Measurements from ENCODE around the gene CCDC148.

The CCDC148 gene

GRCh38 chr2:158467248-158467647 is 10.7 kb upstream of the CCDC148 start:
- no peak for TF ChIP-seq CTCF (IDR thresholded peaks at IDR 0.05; ENCODE audit: low read depth, low read length, missing control alignments)
- Histone ChIP-seq H3K4me3 (ENCODE audit: low read depth, low read length) (no peak overlapping the region), H3K27ac (no peak overlapping the region), H3K27me3 (replicated peaks) (no peaks in the 10 kb centered on the region), H3K36me3 (replicated peaks) (no peaks in the 10 kb centered on the region)
- no peak for DNase-seq
- in situ Hi-C loops (cut with HindIII; ENCODE audit: low pct_ligation_motif_present, low sequenced_read_pairs), result no loop called here

GRCh38 chr2:158464426-158465281 is 8.1 kb upstream of the CCDC148 start:
- Histone ChIP-seq H3K27me3 (replicated peaks) (no peaks in the 10 kb centered on the region), H3K36me3 (replicated peaks) (no peaks in the 10 kb centered on the region), H3K4me3 (ENCODE audit: low read depth, low read length) (no peak overlapping the region), H3K27ac (no peak overlapping the region)
- TF ChIP-seq CTCF (IDR thresholded peaks at IDR 0.05; ENCODE audit: low read depth, low read length, missing control alignments), result peak; percentile 56
- no peak for DNase-seq
- in situ Hi-C loops (cut with HindIII; ENCODE audit: low pct_ligation_motif_present, low sequenced_read_pairs), result no loop called here

- H3K27me3 ChIP-seq (replicated peaks), result no peaks in the 10 kb centered on the region
- TF ChIP-seq CTCF (IDR thresholded peaks at IDR 0.05; ENCODE audit: low read depth, low read length, missing control alignments), result no peak
- no peak for DNase-seq
- no peak overlapping the region for H3K4me3 ChIP-seq (ENCODE audit: low read depth, low read length)
- in situ Hi-C loops (cut with HindIII; ENCODE audit: low pct_ligation_motif_present, low sequenced_read_pairs), result no loop called here
- H3K36me3 ChIP-seq (replicated peaks), result no peaks in the 10 kb centered on the region
- no peak overlapping the region for H3K27ac ChIP-seq
Observed at GRCh38 chr2:158463496-158464095, 7.0 kb upstream of the CCDC148 start.

- H3K27me3 ChIP-seq (replicated peaks), result no peaks in the 10 kb centered on the region
- no peak overlapping the region for H3K27ac ChIP-seq
- H3K36me3 ChIP-seq (replicated peaks), result no peaks in the 10 kb centered on the region
- in situ Hi-C loops (cut with HindIII; ENCODE audit: low pct_ligation_motif_present, low sequenced_read_pairs), result no loop called here
- TF ChIP-seq CTCF (IDR thresholded peaks at IDR 0.05; ENCODE audit: low read depth, low read length, missing control alignments), result no peak
- DNase-seq, result no peak
- no peak overlapping the region for H3K4me3 ChIP-seq (ENCODE audit: low read depth, low read length)
Observed at GRCh38 chr2:158460632-158461297, 4.2 kb upstream of the CCDC148 start.

GRCh38 chr2:158459161-158460003 is 2.8 kb upstream of the CCDC148 start:
- no peak overlapping the region for H3K27ac ChIP-seq
- in situ Hi-C loops (cut with HindIII; ENCODE audit: low pct_ligation_motif_present, low sequenced_read_pairs), result no loop called here
- no peaks in the 10 kb centered on the region for H3K36me3 ChIP-seq (replicated peaks)
- no peak for TF ChIP-seq CTCF (IDR thresholded peaks at IDR 0.05; ENCODE audit: low read depth, low read length, missing control alignments)
- no peak for DNase-seq
- H3K27me3 ChIP-seq (replicated peaks), result no peaks in the 10 kb centered on the region
- H3K4me3 ChIP-seq (ENCODE audit: low read depth, low read length), result no peak overlapping the region
